Measurements from ENCODE around the gene ATP1A1. TPM values are rescaled to one million over a fixed set of nuclear protein-coding genes. Genes with fewer than 3 reads are reported as not detected.

The ATP1A1 gene
- total and polyA plus RNA-seq, 12 donors = 73.6 to 624 (median 203) TPM

- peaks cover 0 to 28% (median 9%) of the 10 kb centered on the region in 9 donors for H3K4me1 ChIP-seq
- H3K27ac ChIP-seq = peak overlapping the region in 5 of 10 donors; percentile 1 to 51 (median 29)
- H3K36me3 ChIP-seq = peaks cover 10 to 99% (median 80%) of the 10 kb centered on the region in 9 donors
- H3K9me3 ChIP-seq = no peaks in the 10 kb centered on the region
- DNase-seq (no peak), ATAC-seq (no peak)
- intact Hi-C loops (cut with DNase I) = loop anchor here in 1 of 10 donors (1.0 kb wide), 1 partner anchor 21 kb away; no protein-coding TSS in a partner anchor
- no peaks in the 10 kb centered on the region for H3K27me3 ChIP-seq
- TF ChIP-seq, protein P1, sequence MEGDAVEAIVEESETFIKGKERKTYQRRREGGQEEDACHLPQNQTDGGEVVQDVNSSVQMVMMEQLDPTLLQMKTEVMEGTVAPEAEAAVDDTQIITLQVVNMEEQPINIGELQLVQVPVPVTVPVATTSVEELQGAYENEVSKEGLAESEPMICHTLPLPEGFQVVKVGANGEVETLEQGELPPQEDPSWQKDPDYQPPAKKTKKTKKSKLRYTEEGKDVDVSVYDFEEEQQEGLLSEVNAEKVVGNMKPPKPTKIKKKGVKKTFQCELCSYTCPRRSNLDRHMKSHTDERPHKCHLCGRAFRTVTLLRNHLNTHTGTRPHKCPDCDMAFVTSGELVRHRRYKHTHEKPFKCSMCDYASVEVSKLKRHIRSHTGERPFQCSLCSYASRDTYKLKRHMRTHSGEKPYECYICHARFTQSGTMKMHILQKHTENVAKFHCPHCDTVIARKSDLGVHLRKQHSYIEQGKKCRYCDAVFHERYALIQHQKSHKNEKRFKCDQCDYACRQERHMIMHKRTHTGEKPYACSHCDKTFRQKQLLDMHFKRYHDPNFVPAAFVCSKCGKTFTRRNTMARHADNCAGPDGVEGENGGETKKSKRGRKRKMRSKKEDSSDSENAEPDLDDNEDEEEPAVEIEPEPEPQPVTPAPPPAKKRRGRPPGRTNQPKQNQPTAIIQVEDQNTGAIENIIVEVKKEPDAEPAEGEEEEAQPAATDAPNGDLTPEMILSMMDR (IDR thresholded peaks at IDR 0.05) = no peak
- 92% methylated on average over 7 of the region's 7 CpGs for WGBS, 2 donors
- H3K4me3 ChIP-seq = no peak overlapping the region
Measured at GRCh38 chr1:116403496-116404136, 30.6 kb downstream of the ATP1A1 start.

GRCh38 chr1:116404699-116405098 is 31.7 kb downstream of the ATP1A1 start:
- no peaks in the 10 kb centered on the region for H3K9me3 ChIP-seq
- H3K36me3 ChIP-seq = peaks cover 10 to 98% (median 69%) of the 10 kb centered on the region in 9 donors
- ATAC-seq (no peak), DNase-seq (no peak)
- no peaks in the 10 kb centered on the region for H3K27me3 ChIP-seq
- intact Hi-C loops (cut with DNase I) = loop anchor here in 1 of 10 donors (1.0 kb wide), 1 partner anchor 22 kb away; no protein-coding TSS in a partner anchor
- H3K27ac ChIP-seq = peak overlapping the region in 9 of 10 donors; percentile 9 to 71 (median 62)
- no peak overlapping the region for H3K4me3 ChIP-seq
- WGBS, 2 donors = 85 to 86% methylated on average over 5 of the region's 5 CpGs
- TF ChIP-seq, protein P1 (IDR thresholded peaks at IDR 0.05) = no peak
- H3K4me1 ChIP-seq = peaks cover 0 to 37% (median 14%) of the 10 kb centered on the region in 9 donors

DNA sequence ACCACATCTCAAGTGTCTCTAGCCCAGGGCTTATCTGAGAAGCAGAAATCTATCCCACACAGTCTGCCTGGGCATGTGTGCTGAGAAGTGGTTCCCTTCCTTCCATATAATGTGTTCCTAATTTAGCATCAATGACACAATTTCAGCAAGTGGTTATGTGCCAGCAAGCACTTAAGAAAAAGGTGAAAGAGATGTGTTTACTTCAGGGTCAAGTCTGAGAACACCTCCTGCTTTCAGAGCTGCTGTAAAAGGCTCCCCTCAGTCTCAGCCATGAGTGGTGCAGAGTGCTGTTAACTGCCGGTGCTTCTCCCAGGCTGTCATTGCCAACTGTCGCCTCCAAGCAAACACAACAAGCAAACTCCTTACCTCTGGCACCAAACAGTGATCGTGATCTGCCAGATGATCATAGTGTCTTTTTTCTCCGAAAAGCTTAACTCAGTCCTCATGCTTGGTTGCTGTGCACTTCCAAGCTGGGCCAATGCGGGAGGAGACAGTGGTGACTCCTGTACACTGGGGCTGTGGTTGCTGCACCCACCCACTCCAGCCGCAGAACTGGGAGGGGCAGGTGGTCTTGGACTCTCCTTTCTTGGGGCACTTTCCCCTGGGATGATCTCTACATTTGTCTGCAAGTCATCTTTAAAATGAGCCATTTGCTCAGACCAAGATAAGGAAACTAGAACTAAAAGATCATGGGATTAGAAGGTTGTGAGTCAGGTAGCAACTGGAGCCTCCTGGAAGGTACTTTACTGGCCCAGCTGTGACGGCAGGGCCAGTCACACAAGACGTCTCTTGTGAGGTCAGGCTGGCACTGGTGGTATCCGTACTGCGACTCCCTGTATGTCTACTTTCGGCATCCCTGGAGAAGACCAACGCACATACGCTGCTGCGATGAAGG is 32.4 kb downstream of the ATP1A1 start:
- ATAC-seq = peak; percentile 29 to 83 (median 55)
- TF ChIP-seq, protein P1 (IDR thresholded peaks at IDR 0.05) = no peak

DNA sequence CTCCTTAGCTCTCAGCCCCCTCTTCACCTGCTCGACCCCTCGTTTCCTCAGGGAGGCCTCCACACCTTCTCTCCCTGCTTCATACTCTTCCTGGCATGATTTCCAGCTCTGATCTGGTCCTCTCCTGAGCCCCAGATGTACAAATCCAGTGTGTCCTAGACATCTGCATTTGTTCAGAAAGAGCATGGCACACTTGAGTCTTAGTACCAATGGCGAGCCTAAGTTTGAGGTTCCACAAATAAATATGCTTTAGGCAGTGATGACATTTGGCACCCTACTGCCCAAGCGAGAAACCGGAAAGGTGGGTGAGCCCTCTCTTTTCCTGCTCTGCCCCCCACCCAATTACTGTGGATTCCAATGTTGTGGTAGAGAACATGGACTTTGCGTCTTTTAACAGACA is 34.0 kb downstream of the ATP1A1 start:
- TF ChIP-seq, protein P1 (IDR thresholded peaks at IDR 0.05) = no peak
- intact Hi-C loops (cut with DNase I) = no loop called here

More for the DNA sequence above, 32.4 kb downstream of the ATP1A1 start:
- Histone ChIP-seq H3K36me3 (peaks cover 8 to 91% (median 61%) of the 10 kb centered on the region in 9 donors), H3K27ac (peak overlapping the region in 9 of 10 donors; percentile 20 to 71 (median 62)), H3K4me1 (peaks cover 0 to 45% (median 15%) of the 10 kb centered on the region in 9 donors), H3K4me3 (no peak overlapping the region), H3K27me3 (no peaks in the 10 kb centered on the region), H3K9me3 (no peaks in the 10 kb centered on the region)
- WGBS, 2 donors = 70 to 76% methylated on average over 14 of the region's 14 CpGs
- intact Hi-C loops (cut with DNase I) = no loop called here
- no peak for DNase-seq

More for the DNA sequence above, 34.0 kb downstream of the ATP1A1 start:
- Histone ChIP-seq H3K27ac (peak overlapping the region in 2 of 10 donors; percentile 28 to 62), H3K36me3 (peaks cover 1 to 75% (median 47%) of the 10 kb centered on the region in 9 donors), H3K9me3 (no peaks in the 10 kb centered on the region), H3K4me3 (no peak overlapping the region), H3K4me1 (peaks cover 0 to 47% (median 19%) of the 10 kb centered on the region in 9 donors), H3K27me3 (no peaks in the 10 kb centered on the region)
- ATAC-seq (no peak), DNase-seq (no peak)
- WGBS, 2 donors = 92 to 94% methylated on average over 6 of the region's 6 CpGs
